ENCODE measurements around the gene FAM135A.
"Not testable (repeated sequence)": the region's sequence is repeated elsewhere in the genome, so short reads cannot be mapped to it uniquely, and the experiment has no call there.

FAM135A gene

DNA sequence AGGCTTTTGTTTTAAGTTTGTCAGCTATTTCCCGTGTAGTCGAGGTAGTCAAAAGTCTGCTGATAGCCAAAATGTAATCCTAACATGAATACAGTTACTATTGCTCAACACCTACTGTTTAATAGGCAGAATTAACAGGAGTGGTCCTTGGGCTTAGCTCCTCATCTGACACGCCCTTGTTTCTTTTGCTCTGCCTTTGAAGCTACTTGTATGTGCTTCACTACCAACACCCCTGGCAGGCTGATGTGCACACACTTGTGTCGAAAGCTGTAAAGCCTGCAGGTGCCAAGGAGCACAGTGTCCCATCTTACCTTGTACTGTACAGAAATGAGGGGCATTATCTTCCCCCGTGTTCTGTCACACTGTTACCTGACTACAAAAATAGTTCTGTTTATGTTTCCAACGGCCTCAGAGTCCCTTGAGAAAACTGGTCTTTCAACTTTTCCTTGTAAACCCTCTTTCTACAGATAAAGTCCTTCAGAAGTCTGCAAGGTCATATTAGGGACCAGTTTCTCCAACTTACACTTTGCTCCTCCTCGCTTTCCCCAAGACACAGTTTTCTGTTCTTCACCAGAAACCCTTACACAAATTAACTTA is 162.7 kb downstream of the FAM135A start:
- Histone ChIP-seq H3K36me3 (ENCODE audit: control insufficient read depth, insufficient read depth, low read length) (peaks cover 10% of the 10 kb centered on the region), H3K4me1 (ENCODE audit: control insufficient read depth, insufficient read depth, low read length, poor library complexity, severe bottlenecking) (no peaks in the 10 kb centered on the region), H3K4me3 (ENCODE audit: extremely low read depth, insufficient read depth, low read length, poor library complexity, severe bottlenecking) (no peak overlapping the region), H3K27ac (ENCODE audit: low read depth, low read length, severe bottlenecking) (no peak overlapping the region), H3K9me3 (ENCODE audit: control insufficient read depth, low read length) (no peaks in the 10 kb centered on the region)
- WGBS, 2 experiments (ENCODE audit: insufficient coverage in 2 of 2): 84 to 91% methylated on average over 4 to 7 of the region's 7 CpGs

- Histone ChIP-seq H3K27ac (ENCODE audit: low read depth, low read length, severe bottlenecking) (no peak overlapping the region), H3K4me3 (ENCODE audit: extremely low read depth, insufficient read depth, low read length, poor library complexity, severe bottlenecking) (no peak overlapping the region), H3K4me1 (ENCODE audit: control insufficient read depth, insufficient read depth, low read length, poor library complexity, severe bottlenecking) (no peaks in the 10 kb centered on the region), H3K9me3 (ENCODE audit: control insufficient read depth, low read length) (no peaks in the 10 kb centered on the region), H3K36me3 (ENCODE audit: control insufficient read depth, insufficient read depth, low read length) (peaks cover 42% of the 10 kb centered on the region)
- no CpG with 5 or more reads among the region's 1 CpG for WGBS, 2 experiments (ENCODE audit: insufficient coverage in 2 of 2)
Observed at GRCh38 chr6:70586114-70586513, 172.8 kb downstream of the FAM135A start.

DNA sequence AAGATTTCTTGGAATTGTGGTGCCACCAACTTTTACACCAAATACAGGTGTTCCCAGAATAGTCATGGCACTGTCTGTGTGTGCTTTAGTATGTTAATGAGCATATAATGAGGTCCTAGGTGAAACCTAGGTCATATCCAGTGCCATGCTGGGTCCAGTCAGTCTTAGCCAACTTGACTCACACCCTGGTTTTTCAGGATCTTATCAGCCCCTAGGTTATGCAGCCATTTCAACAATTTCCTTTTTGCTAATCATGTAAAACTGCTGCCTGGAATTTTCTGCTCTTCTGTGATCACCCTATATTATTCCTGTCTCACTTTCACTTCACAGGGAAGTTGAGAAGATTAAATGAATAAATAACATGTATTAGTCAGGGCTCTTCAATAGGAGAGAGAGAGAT is 177.1 kb downstream of the FAM135A start:
- H3K9me3 ChIP-seq (ENCODE audit: control insufficient read depth, low read length): no peaks in the 10 kb centered on the region
- H3K4me1 ChIP-seq (ENCODE audit: control insufficient read depth, insufficient read depth, low read length, poor library complexity, severe bottlenecking): no peaks in the 10 kb centered on the region
- no peak overlapping the region for H3K4me3 ChIP-seq (ENCODE audit: extremely low read depth, insufficient read depth, low read length, poor library complexity, severe bottlenecking)
- no peak overlapping the region for H3K27ac ChIP-seq (ENCODE audit: low read depth, low read length, severe bottlenecking)
- peaks cover 14% of the 10 kb centered on the region for H3K36me3 ChIP-seq (ENCODE audit: control insufficient read depth, insufficient read depth, low read length)

DNA sequence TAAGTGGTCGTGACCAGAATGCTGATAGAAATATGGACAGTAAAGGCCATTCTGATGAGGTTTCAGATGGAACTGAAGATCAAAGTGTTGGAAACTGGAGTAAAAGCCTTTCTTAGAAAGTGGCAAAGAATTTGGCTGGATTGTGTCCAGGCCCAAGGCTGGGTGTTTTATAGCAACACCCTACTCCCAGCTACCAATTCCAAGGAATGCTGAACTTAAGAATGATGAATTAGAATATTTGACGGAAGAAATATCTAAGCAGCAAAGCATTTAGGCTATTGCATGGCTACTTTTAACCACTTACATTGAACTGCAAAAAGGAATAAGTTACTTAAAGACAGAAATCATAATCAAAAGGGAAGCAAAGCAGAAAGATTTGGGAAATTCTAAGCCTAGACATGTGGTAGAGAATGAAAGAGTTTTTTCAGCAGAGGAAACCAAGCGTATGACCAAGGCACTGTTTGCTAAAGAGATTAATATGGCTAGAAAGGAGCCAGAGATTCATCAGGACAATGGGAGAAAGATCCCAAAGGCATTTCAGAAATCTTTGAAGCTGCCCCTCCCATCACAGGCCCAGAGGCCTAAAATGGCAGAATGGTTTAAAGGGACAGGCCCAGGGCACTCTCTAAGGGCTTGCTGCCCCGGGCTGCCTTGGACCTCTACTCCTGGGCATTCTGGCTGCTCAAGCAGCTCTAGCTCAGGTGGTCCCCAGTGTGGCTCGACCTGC is 179.2 kb downstream of the FAM135A start:
- 90 to 95% methylated on average over 4 of the region's 5 CpGs for WGBS, 2 experiments (ENCODE audit: insufficient coverage in 2 of 2)
- Histone ChIP-seq H3K27ac (ENCODE audit: low read depth, low read length, severe bottlenecking) (no peak overlapping the region), H3K36me3 (ENCODE audit: control insufficient read depth, insufficient read depth, low read length) (peaks cover 4% of the 10 kb centered on the region), H3K9me3 (ENCODE audit: control insufficient read depth, low read length) (no peaks in the 10 kb centered on the region), H3K4me3 (ENCODE audit: extremely low read depth, insufficient read depth, low read length, poor library complexity, severe bottlenecking) (no peak overlapping the region), H3K4me1 (ENCODE audit: control insufficient read depth, insufficient read depth, low read length, poor library complexity, severe bottlenecking) (no peaks in the 10 kb centered on the region)

DNA sequence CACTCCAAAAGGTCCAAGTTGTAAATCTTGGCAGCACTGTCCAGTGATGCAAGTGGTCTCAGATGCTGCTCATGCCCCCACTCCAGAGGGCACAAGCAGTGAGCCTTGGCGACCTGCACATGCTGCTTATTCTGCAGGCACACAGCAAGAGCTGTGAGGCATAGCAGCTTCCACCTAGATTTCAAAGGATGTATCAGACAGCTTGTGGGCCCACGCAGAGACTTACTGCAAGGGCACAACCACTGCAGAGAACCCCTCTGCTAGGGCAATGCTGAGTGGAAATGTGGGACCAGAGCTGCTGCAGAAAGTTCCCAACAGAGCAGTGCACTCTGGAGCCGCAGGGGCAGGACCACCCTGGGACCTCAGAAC is 179.8 kb downstream of the FAM135A start:
- Histone ChIP-seq H3K4me1 (ENCODE audit: control insufficient read depth, insufficient read depth, low read length, poor library complexity, severe bottlenecking) (no peaks in the 10 kb centered on the region), H3K36me3 (ENCODE audit: control insufficient read depth, insufficient read depth, low read length) (peaks cover 4% of the 10 kb centered on the region), H3K4me3 (ENCODE audit: extremely low read depth, insufficient read depth, low read length, poor library complexity, severe bottlenecking) (no peak overlapping the region), H3K9me3 (ENCODE audit: control insufficient read depth, low read length) (no peaks in the 10 kb centered on the region), H3K27ac (ENCODE audit: low read depth, low read length, severe bottlenecking) (no peak overlapping the region)
- WGBS, 2 experiments (ENCODE audit: insufficient coverage in 2 of 2): 89 to 95% methylated on average over 3 of the region's 3 CpGs

- Histone ChIP-seq H3K9me3 (ENCODE audit: control insufficient read depth, low read length) (no peaks in the 10 kb centered on the region), H3K4me1 (ENCODE audit: control insufficient read depth, insufficient read depth, low read length, poor library complexity, severe bottlenecking) (no peaks in the 10 kb centered on the region), H3K27ac (ENCODE audit: low read depth, low read length, severe bottlenecking) (no peak overlapping the region), H3K36me3 (ENCODE audit: control insufficient read depth, insufficient read depth, low read length) (no peaks in the 10 kb centered on the region), H3K4me3 (ENCODE audit: extremely low read depth, insufficient read depth, low read length, poor library complexity, severe bottlenecking) (no peak overlapping the region)
- WGBS, 2 experiments (ENCODE audit: insufficient coverage in 2 of 2): 87 to 90% methylated on average over 3 to 4 of the region's 4 CpGs
Observed at GRCh38 chr6:70599187-70599586, 185.9 kb downstream of the FAM135A start.

DNA sequence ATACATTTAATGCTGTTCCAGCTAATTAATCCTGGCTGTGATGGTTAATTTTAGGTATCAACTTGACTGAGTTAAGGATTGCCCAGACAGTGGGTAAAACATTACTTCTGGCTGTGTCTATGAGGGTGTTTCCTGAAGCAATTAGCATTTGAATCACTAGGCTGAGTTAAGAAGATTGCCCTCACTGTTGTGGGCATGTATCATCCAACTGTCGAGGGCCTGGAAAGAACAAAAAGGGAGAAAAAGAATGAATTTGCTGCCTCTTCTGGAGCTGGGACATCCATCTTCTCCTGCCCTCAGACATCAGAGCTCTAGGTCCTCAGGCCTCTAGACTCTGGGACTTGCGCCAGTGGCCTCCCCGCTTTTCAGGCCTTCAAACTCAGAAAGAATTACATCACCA is 187.7 kb downstream of the FAM135A start:
- Histone ChIP-seq H3K4me3 (ENCODE audit: extremely low read depth, insufficient read depth, low read length, poor library complexity, severe bottlenecking) (no peak overlapping the region), H3K36me3 (ENCODE audit: control insufficient read depth, insufficient read depth, low read length) (no peaks in the 10 kb centered on the region), H3K27ac (ENCODE audit: low read depth, low read length, severe bottlenecking) (no peak overlapping the region), H3K9me3 (ENCODE audit: control insufficient read depth, low read length) (no peaks in the 10 kb centered on the region), H3K4me1 (ENCODE audit: control insufficient read depth, insufficient read depth, low read length, poor library complexity, severe bottlenecking) (no peaks in the 10 kb centered on the region)
- 81 to 89% methylated on average over 2 to 3 of the region's 3 CpGs for WGBS, 2 experiments (ENCODE audit: insufficient coverage in 2 of 2)

- no peaks in the 10 kb centered on the region for H3K36me3 ChIP-seq (ENCODE audit: control insufficient read depth, insufficient read depth, low read length)
- 83 to 94% methylated on average over 3 to 5 of the region's 6 CpGs for WGBS, 2 experiments (ENCODE audit: insufficient coverage in 2 of 2)
- H3K4me1 ChIP-seq (ENCODE audit: control insufficient read depth, insufficient read depth, low read length, poor library complexity, severe bottlenecking): no peaks in the 10 kb centered on the region
- H3K27ac ChIP-seq (ENCODE audit: low read depth, low read length, severe bottlenecking): no peak overlapping the region
- no peaks in the 10 kb centered on the region for H3K9me3 ChIP-seq (ENCODE audit: control insufficient read depth, low read length)
- no peak overlapping the region for H3K4me3 ChIP-seq (ENCODE audit: extremely low read depth, insufficient read depth, low read length, poor library complexity, severe bottlenecking)
Observed at GRCh38 chr6:70604254-70604653, 190.9 kb downstream of the FAM135A start.

GRCh38 chr6:70607371-70607770 is 194.1 kb downstream of the FAM135A start:
- H3K36me3 ChIP-seq (ENCODE audit: control insufficient read depth, insufficient read depth, low read length); H3K4me1 ChIP-seq (ENCODE audit: control insufficient read depth, insufficient read depth, low read length, poor library complexity, severe bottlenecking); H3K9me3 ChIP-seq (ENCODE audit: control insufficient read depth, low read length); H3K27ac ChIP-seq (ENCODE audit: low read depth, low read length, severe bottlenecking); H3K4me3 ChIP-seq (ENCODE audit: extremely low read depth, insufficient read depth, low read length, poor library complexity, severe bottlenecking): not testable (repeated sequence)
- WGBS, 2 experiments (ENCODE audit: insufficient coverage in 2 of 2): 80% methylated on average over 1 of the region's 2 CpGs; no CpG with 5 or more reads in 1 of the 2 experiments

GRCh38 chr6:70609181-70609580 is 195.9 kb downstream of the FAM135A start:
- not testable (repeated sequence) for H3K36me3 ChIP-seq (ENCODE audit: control insufficient read depth, insufficient read depth, low read length); H3K4me3 ChIP-seq (ENCODE audit: extremely low read depth, insufficient read depth, low read length, poor library complexity, severe bottlenecking); H3K9me3 ChIP-seq (ENCODE audit: control insufficient read depth, low read length); H3K27ac ChIP-seq (ENCODE audit: low read depth, low read length, severe bottlenecking); H3K4me1 ChIP-seq (ENCODE audit: control insufficient read depth, insufficient read depth, low read length, poor library complexity, severe bottlenecking)
- WGBS, 2 experiments (ENCODE audit: insufficient coverage in 2 of 2): 85 to 96% methylated on average over 7 of the region's 13 CpGs
